Loucy (cell line): ENCODE data around the gene SND1.

ENCODE experiments used
- CTCF ChIP-seq: fragments of 200-600 bp; sonication (generic); conservative IDR thresholded peaks from 2 replicates; pipeline ENCODE4 v1.5.1; 2014; ENCODE audit warnings: mild to moderate bottlenecking, antibody characterized with exemption, low read length
- EZH2phosphoT487 ChIP-seq: fragments of 200-600 bp; IDR thresholded peaks from 2 replicates; pipeline ENCODE4 v1.6.1; 2018; ENCODE audit warnings: antibody characterized with exemption, mild to moderate bottlenecking, moderate library complexity, borderline replicate concordance

- TF ChIP-seq CTCF (no peak), EZH2phosphoT487 (no peak)
These were observed 389.2 kb downstream of the SND1 start for GRCh38 chr7:128041203-128041602.
